NCI-H1930 (cell line): ENCODE measurements around the gene MRPL32.

ENCODE experiments used
- DNase-seq, 2 experiments: peaks; one replicate each; lab custom pipeline; 2025; lab: John Stamatoyannopoulos, UW

Gene MRPL32

GRCh38 chr7:42926204-42926603 is 6.0 kb upstream of the MRPL32 start:
- DNase-seq: no peak

- no peak for DNase-seq
These were observed 3.4 kb upstream of the MRPL32 start for GRCh38 chr7:42928754-42929153.

GRCh38 chr7:42929449-42929848 is 2.7 kb upstream of the MRPL32 start:
- DNase-seq: no peak

GRCh38 chr7:42930889-42931288 is 1.3 kb upstream of the MRPL32 start:
- no peak for DNase-seq

GRCh38 chr7:42931447-42931833 is 736 bp upstream of the MRPL32 start:
- no peak for DNase-seq

GRCh38 chr7:42932811-42933591 is 825 bp downstream of the MRPL32 start:
- DNase-seq: no peak

- DNase-seq: no peak
These were observed 2.1 kb downstream of the MRPL32 start for GRCh38 chr7:42934291-42934690.

GRCh38 chr7:42935861-42936260 is 3.7 kb downstream of the MRPL32 start:
- no peak for DNase-seq

- no peak for DNase-seq
These were observed 7.5 kb downstream of the MRPL32 start for GRCh38 chr7:42939457-42940240.

- peak; percentile 44 to 70 for DNase-seq
These were observed 9.0 kb downstream of the MRPL32 start for GRCh38 chr7:42940985-42941847.

GRCh38 chr7:42945821-42946626 is 13.8 kb downstream of the MRPL32 start:
- no peak for DNase-seq

GRCh38 chr7:42946627-42946950 is 14.4 kb downstream of the MRPL32 start:
- no peak for DNase-seq

- DNase-seq: no peak
These were observed 15.3 kb downstream of the MRPL32 start for GRCh38 chr7:42947521-42947920.

- DNase-seq: no peak
These were observed 18.2 kb downstream of the MRPL32 start for GRCh38 chr7:42950417-42950816.

- no peak for DNase-seq
These were observed 20.2 kb downstream of the MRPL32 start for GRCh38 chr7:42952328-42952727.

- no peak for DNase-seq
These were observed 21.8 kb downstream of the MRPL32 start for GRCh38 chr7:42953994-42954393.

- DNase-seq: no peak
These were observed 23.9 kb downstream of the MRPL32 start for GRCh38 chr7:42956062-42956461.

GRCh38 chr7:42959549-42959948 is 27.4 kb downstream of the MRPL32 start:
- no peak for DNase-seq

GRCh38 chr7:42960762-42961161 is 28.6 kb downstream of the MRPL32 start:
- DNase-seq: no peak

- no peak for DNase-seq
These were observed 29.0 kb downstream of the MRPL32 start for GRCh38 chr7:42961170-42961569.

GRCh38 chr7:42964293-42964692 is 32.1 kb downstream of the MRPL32 start:
- no peak for DNase-seq
